Activated T-cell treated with anti-CD3 and anti-CD28 coated beads, Interleukin-2, amount 50 U/mL, for 72 hours (primary cell): ENCODE data around the gene ACP3. TPM values are rescaled to one million over a fixed set of nuclear protein-coding genes. Genes with fewer than 3 reads are reported as not detected.
"Not testable (repeated sequence)": the region's sequence is repeated elsewhere in the genome, so short reads cannot be mapped to it uniquely, and the experiment has no call there.

Experiments
- ATAC-seq, 2 donors: fragments of 150-1000 bp; cut with Tn5 transposase; replicated peaks in 1 of 2; 2 replicates each; pipeline ENCODE4 v1.10.0; 2021; ENCODE audit warnings: moderate library complexity in 2 of 2, mild to moderate bottlenecking in 1 of 2
- DNase-seq, 2 donors: peaks; one replicate each; pipeline ENCODE4 v3.0.0; 2021 to 2022; ENCODE audit warnings: mixed read lengths in 1 of 2
- H3K27ac Mint-ChIP-seq: one replicate; pipeline ENCODE4 v1.8.0; 2022; ENCODE audit warnings: mild to moderate bottlenecking, moderate library complexity, mixed read lengths
- H3K27me3 Mint-ChIP-seq: one replicate; pipeline ENCODE4 v1.8.0; 2022; ENCODE audit warnings: low read depth, mixed read lengths
- H3K36me3 Mint-ChIP-seq, 2 donors: one replicate each; pipeline ENCODE4 v1.8.0; 2022; ENCODE audit warnings: mixed read lengths in 2 of 2, mild to moderate bottlenecking in 1 of 2; ENCODE audit not compliant: insufficient read depth in 2 of 2
- H3K4me1 Mint-ChIP-seq: one replicate; pipeline ENCODE4 v1.8.0; 2022; ENCODE audit warnings: low read depth, mixed read lengths
- H3K4me3 Mint-ChIP-seq, 2 donors: one replicate each; pipeline ENCODE4 v1.8.0; 2022; ENCODE audit warnings: mild to moderate bottlenecking in 2 of 2, mixed read lengths in 2 of 2, moderate library complexity in 2 of 2
- H3K9me3 Mint-ChIP-seq, 2 donors: one replicate each; pipeline ENCODE4 v1.8.0; 2022; ENCODE audit warnings: mixed read lengths in 2 of 2
- total RNA-seq, 2 donors: library from RNA; stranded (reverse); gene quantifications; one replicate each; pipeline ENCODE4 v1.2.3, GENCODE V29; 2022

Gene ACP3
- total RNA-seq, 2 donors from 2014 or later = not detected

DNA sequence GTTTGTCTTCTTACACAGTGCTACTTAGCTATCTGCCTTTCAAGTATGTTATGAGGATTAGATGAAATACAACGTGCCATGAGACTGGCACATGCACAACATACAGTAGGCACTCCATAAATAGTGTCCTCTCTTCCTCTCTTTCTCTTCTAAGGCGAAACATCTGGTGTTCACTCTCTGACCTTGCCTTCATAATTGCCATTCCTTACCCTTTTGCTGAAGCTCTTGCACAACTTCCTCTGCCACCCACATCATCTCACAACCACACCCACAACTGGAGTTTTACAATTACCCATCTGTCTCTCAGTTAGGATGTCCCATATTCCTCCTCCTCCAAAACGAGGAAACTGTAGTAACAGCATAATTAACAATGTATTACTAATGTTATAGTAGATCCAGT is 26.4 kb upstream of the ACP3 start:
- Mint-ChIP-seq H3K27ac (no peak overlapping the region), H3K9me3 (peaks cover 0 to 6% of the 10 kb centered on the region in 2 donors), H3K4me3 (no peak overlapping the region), H3K4me1 (no peaks in the 10 kb centered on the region), H3K36me3 (peaks cover 0 to 3% of the 10 kb centered on the region in 2 donors), H3K27me3 (peaks cover 18% of the 10 kb centered on the region)
- no peak for ATAC-seq
- DNase-seq = no peak

DNA sequence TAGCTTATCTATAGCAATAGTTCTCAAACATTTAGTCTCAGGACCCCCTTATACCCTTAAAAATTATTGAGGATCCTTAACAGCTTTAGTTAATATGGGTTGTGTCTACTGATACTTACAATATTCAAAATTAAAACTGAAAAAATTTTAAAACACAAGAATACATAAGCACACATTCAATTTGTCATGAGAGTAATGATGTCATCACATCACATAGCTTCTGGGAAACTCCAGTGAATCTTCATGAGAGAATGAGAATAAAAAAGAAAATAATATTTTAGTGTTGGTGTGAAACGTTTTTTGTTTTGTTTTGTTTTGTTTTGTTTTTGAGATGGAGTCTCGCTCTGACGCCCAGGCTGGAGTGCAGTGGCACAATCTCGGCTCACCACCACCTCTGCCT is 25.2 kb upstream of the ACP3 start:
- Mint-ChIP-seq H3K4me3 (no peak overlapping the region), H3K9me3 (peaks cover 0 to 8% of the 10 kb centered on the region in 2 donors), H3K27me3 (peaks cover 18% of the 10 kb centered on the region), H3K4me1 (no peaks in the 10 kb centered on the region), H3K36me3 (peaks cover 2 to 3% of the 10 kb centered on the region in 2 donors), H3K27ac (no peak overlapping the region)
- ATAC-seq (no peak), DNase-seq (no peak)

DNA sequence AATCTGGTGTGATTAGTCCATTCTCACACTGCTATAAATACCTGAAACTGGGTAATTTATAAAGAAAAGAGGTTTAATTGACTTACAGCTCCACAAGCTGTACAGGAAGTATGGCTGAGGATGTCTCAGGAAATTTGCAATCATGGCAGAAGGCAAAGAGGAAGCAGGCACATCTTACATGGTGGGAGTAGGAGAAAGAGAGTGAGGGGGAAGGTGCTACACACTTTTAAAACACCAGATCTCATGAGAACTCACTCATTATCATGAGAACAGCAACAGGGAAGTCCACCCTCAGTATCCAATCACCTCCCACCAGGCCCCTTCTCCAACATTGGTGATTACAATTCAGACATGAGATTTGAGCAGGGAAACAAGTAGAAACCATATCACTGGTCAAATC is 24.0 kb upstream of the ACP3 start:
- DNase-seq (no peak), ATAC-seq (no peak)
- peaks cover 0 to 6% of the 10 kb centered on the region in 2 donors for H3K9me3 Mint-ChIP-seq
- peaks cover 0 to 2% of the 10 kb centered on the region in 2 donors for H3K36me3 Mint-ChIP-seq
- no peak overlapping the region for H3K27ac Mint-ChIP-seq
- H3K4me3 Mint-ChIP-seq = no peak overlapping the region
- H3K27me3 Mint-ChIP-seq = peaks cover 6% of the 10 kb centered on the region
- H3K4me1 Mint-ChIP-seq = no peaks in the 10 kb centered on the region

DNA sequence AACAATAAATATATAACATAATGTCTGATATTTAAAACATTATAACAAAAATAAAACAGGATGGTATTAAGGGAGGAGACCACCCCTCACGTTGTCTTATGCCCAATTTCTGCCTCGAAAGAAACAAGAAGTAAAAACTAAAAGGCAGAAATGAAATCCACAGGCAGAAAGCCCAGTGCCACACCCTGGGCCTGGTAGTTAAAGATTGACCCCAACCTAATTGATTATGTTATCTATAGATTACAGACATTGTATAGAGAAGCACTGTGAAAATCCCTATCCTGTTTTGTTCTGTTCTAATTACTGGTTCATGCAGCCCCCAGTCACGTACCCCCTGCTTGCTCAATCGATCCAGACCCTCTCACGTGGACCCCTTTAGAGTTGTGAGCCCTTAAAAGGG is 22.3 kb upstream of the ACP3 start:
- peaks cover 0 to 6% of the 10 kb centered on the region in 2 donors for H3K9me3 Mint-ChIP-seq
- ATAC-seq = no peak
- no peaks in the 10 kb centered on the region for H3K27me3 Mint-ChIP-seq
- no peaks in the 10 kb centered on the region for H3K4me1 Mint-ChIP-seq
- H3K27ac Mint-ChIP-seq = no peak overlapping the region
- no peak overlapping the region for H3K4me3 Mint-ChIP-seq
- peaks cover 0 to 2% of the 10 kb centered on the region in 2 donors for H3K36me3 Mint-ChIP-seq
- DNase-seq = no peak

DNA sequence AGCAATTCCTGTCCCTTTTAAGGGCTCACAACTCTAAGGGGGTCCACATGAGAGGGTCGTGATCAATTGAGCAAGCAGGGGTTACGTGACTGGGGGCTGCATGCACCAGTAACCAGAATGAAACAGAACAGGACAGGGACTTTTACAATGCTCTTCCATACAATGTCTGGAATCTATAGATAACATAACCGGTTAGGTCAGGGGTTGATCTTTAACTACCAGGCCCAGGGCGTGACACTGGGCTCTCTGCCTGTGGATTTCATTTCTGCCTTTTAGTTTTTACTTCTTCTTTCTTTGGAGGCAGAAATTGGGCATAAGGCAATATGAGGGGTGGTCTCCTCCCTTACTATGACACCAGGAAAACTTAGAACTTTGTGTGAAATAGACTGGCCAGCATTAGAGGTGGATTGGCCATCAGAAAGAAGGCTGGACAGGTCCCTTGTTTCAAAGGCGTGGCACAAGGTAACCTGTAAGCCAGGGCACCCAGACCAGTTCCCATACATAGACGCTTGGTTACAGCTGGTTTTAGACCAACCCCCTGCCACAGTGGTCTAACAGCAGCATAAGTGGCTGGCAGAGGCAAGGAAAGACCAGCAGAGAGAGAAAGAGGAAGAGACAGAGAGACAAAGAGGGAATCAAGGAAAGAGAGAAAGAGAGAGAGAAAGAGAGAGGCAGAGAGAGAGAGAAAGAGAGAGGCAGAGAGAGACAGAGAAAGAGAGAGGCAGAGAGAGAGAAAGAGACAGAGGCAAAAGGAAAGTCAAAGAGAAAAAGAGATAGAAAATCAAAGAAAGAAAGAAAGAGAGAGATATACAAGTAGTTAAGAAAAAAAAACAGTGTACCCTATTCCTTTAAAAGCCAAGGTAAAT is 13.6 kb upstream of the ACP3 start:
- ATAC-seq, H3K27ac Mint-ChIP-seq, H3K4me1 Mint-ChIP-seq: not testable (repeated sequence)

DNA sequence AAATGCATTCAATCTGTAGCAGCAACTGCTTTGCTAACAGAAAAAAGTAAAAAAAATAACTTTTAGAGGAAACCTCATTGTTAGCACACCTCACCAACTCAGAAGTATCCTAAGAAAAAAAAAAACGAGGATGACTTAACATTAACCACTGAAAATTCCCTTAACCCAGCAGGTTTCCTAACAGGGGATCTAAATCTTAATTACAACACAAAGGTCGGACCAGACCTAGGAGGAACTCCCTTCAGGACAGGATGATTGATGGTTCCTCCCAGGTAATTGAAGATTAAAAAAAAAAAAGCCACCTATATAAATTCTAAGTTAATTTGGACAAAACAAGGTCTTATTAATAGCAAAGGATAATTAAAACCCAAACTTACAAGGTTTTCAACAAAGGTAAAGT is 12.9 kb upstream of the ACP3 start:
- not testable (repeated sequence) for H3K9me3 Mint-ChIP-seq, H3K27ac Mint-ChIP-seq, H3K27me3 Mint-ChIP-seq, H3K4me1 Mint-ChIP-seq, H3K36me3 Mint-ChIP-seq, DNase-seq, ATAC-seq, H3K4me3 Mint-ChIP-seq

More for the DNA sequence above, 13.6 kb upstream of the ACP3 start:
- H3K4me3 Mint-ChIP-seq, H3K9me3 Mint-ChIP-seq, H3K36me3 Mint-ChIP-seq, DNase-seq, H3K27me3 Mint-ChIP-seq: not testable (repeated sequence)

DNA sequence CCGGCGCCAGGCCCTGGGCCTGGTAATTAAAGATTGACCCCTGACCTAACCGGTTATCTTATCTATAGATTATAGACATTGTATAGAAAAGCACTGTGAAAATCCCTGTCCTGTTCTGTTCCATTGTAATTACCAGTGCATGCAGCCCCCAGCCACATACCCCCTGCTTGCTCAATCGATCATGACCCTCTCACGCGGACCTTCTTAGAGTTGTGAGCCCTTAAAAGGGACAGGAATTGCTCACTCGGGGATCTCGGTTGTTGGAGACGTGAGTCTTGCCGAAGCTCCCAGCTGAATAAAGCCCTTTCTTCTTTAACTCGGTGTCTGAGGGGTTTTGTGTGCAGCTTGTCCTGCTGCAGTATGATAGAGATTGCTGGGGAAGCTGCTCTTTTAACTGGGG is 7.2 kb upstream of the ACP3 start:
- not testable (repeated sequence) for H3K27ac Mint-ChIP-seq, H3K4me1 Mint-ChIP-seq, H3K9me3 Mint-ChIP-seq, H3K36me3 Mint-ChIP-seq, ATAC-seq, H3K27me3 Mint-ChIP-seq, DNase-seq, H3K4me3 Mint-ChIP-seq

DNA sequence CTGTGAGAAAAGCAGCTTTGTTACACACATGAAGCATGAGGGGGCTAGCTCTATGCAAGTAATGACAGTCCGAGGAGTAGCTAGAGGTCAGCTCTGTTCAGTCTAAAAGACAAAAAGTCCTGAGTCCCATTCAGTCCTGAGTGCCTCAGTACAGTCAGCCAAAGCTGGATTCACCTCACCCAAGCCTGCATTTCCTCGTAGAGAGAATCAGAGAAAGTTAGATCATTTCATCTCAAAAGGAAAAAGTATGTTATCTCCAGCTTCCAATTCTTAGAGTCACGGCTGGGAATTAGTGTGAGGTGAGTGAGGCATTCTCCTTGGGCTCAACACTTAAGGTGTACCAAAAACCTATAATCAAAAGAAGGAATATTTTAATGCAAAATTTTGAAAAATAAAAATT is 5.9 kb upstream of the ACP3 start:
- H3K27ac Mint-ChIP-seq = no peak overlapping the region
- H3K36me3 Mint-ChIP-seq = no peaks in the 10 kb centered on the region
- peaks cover 0 to 3% of the 10 kb centered on the region in 2 donors for H3K9me3 Mint-ChIP-seq
- no peaks in the 10 kb centered on the region for H3K4me1 Mint-ChIP-seq
- H3K27me3 Mint-ChIP-seq = no peaks in the 10 kb centered on the region
- ATAC-seq = no peak
- DNase-seq = no peak
- H3K4me3 Mint-ChIP-seq = no peak overlapping the region

DNA sequence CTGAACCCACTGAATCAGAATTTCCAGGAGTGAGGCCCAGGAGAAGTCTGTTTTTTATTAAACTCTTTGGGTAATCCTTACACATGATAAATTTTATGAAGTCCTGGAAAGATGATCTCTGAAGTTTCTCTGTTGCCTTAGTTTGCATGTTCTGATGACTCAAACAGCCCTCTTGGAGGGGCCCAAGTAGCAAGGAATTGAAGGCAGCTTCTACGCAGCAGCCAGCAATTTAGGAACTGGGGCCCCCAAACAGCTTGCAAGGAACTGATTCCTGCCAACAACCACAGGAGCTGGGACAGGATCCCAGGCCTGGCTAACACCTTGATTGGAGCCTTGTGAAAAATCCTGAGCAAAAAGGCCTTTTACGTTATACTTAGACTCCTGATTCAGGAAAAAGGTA is 5.4 kb upstream of the ACP3 start:
- H3K27ac Mint-ChIP-seq = no peak overlapping the region
- no peaks in the 10 kb centered on the region for H3K4me1 Mint-ChIP-seq
- peaks cover 0 to 3% of the 10 kb centered on the region in 2 donors for H3K9me3 Mint-ChIP-seq
- H3K36me3 Mint-ChIP-seq = no peaks in the 10 kb centered on the region
- no peak overlapping the region for H3K4me3 Mint-ChIP-seq
- ATAC-seq (no peak), DNase-seq (no peak)
- H3K27me3 Mint-ChIP-seq = no peaks in the 10 kb centered on the region

DNA sequence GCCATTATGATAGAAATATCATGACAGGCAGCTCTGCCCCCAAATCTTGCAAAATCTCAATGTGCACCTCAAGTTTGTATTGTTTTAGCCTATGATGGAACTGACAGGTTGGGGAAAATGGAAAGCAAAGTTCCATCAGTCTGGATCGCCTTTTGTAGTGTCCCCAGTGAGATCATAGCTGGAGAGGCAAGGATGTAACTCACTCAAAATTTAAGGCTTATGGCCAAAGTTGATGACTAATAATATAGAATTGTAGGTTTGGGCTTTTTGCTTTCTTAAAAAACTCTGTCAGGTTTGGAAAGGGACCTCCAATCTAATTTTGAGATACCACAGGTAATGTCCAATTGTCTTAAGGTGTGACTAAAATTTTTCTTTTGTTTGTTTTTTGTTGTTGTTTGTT is 1.4 kb upstream of the ACP3 start:
- no peaks in the 10 kb centered on the region for H3K4me1 Mint-ChIP-seq
- peaks cover 0 to 3% of the 10 kb centered on the region in 2 donors for H3K9me3 Mint-ChIP-seq
- ATAC-seq (no peak), DNase-seq (no peak)
- H3K4me3 Mint-ChIP-seq = no peak overlapping the region
- peaks cover 6% of the 10 kb centered on the region for H3K27me3 Mint-ChIP-seq
- H3K36me3 Mint-ChIP-seq = no peaks in the 10 kb centered on the region
- H3K27ac Mint-ChIP-seq = no peak overlapping the region

DNA sequence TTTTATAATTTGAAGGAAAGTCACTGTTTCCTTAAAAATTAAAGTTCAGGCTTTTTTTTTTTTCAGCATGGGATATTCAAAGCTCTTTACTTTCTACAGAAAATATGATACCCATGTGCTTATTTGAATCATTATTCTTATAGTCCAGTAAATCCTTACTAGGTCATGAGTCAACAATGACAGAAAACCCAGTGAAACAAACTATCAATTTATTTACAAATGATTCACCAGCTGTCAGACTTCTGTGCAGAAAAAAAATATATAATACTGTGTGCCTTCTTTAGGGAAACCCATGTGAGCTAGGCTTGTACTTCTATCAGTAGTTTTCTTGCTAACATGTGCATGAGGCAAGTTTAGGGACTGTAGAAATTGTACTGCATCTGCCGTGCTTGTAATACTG is 1.2 kb downstream of the ACP3 start:
- no peaks in the 10 kb centered on the region for H3K36me3 Mint-ChIP-seq

DNA sequence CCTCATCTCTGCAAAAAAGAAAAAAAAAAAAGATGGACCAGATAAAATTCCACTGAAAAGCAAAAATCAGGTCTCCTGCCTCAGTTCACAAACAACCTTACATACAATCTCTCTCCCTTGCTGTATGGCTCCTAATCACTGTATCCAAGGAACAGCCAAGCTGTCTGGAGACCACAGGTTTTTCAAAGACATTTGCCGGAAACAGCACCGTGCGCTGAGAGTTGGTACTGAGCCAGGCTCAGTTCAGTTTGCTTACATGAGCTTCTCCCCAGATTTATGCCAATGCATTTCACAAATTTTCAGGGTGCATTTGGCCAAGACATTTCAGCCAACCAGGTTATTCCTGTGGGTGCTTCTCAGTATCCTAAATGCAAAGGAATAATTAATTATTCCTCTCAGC is 4.1 kb downstream of the ACP3 start:
- no peak for ATAC-seq

More for the DNA sequence above, 1.2 kb downstream of the ACP3 start:
- DNase-seq (no peak), ATAC-seq (no peak)
- no peaks in the 10 kb centered on the region for H3K4me1 Mint-ChIP-seq
- H3K4me3 Mint-ChIP-seq = no peak overlapping the region
- H3K9me3 Mint-ChIP-seq = peaks cover 0 to 3% of the 10 kb centered on the region in 2 donors
- H3K27ac Mint-ChIP-seq = no peak overlapping the region
- peaks cover 14% of the 10 kb centered on the region for H3K27me3 Mint-ChIP-seq

DNA sequence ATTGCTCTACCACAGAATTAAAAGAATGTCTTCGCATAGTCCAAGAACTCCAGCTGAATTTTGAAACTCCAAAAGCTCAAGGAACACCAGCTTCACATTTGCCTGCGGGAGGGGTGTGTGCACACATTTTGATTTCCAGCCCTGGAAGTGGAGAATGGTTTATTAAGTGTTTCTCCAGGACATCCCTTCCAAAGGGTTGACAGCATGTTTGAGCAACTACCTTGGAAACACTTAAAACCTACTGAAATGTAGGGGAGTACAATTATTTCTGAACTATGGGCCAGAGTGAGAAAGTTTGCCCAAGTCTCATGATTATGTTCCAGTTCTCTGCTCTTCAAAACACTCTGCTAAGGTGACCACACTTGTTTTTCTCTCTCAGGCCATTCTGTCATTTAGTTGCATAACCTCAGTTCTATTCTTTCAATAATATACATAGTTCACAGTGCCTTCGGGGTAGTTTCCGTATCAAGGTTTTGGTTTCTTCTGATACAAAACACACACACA is 7.9 kb downstream of the ACP3 start:
- H3K27me3 Mint-ChIP-seq = peaks cover 36% of the 10 kb centered on the region
- ATAC-seq (no peak), DNase-seq (no peak)
- H3K4me3 Mint-ChIP-seq = no peak overlapping the region
- H3K27ac Mint-ChIP-seq = no peak overlapping the region
- H3K36me3 Mint-ChIP-seq = no peaks in the 10 kb centered on the region
- no peaks in the 10 kb centered on the region for H3K4me1 Mint-ChIP-seq
- H3K9me3 Mint-ChIP-seq = no peaks in the 10 kb centered on the region

More for the DNA sequence above, 4.1 kb downstream of the ACP3 start:
- Mint-ChIP-seq H3K4me3 (no peak overlapping the region), H3K27me3 (peaks cover 31% of the 10 kb centered on the region), H3K36me3 (no peaks in the 10 kb centered on the region), H3K4me1 (no peaks in the 10 kb centered on the region), H3K27ac (no peak overlapping the region), H3K9me3 (no peaks in the 10 kb centered on the region)
- DNase-seq = no peak

DNA sequence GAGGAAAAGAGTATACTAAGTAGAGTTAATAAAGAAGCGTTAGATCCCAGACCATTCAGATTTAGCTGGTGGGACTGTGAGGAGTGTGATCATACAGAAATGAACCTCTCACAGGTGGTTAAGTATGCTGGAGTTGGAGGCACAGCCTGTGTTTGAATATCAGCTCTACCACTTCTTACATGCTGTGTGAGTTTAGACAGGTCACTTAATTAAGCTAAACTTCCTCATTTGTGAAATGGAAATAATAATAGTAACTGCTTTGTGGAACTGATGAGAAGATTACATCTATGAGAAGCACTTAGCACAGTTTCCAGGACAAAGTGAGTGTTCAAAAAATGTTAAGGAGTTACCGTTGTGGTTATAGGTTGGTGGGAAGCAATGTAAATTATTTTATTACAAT is 8.4 kb downstream of the ACP3 start:
- H3K4me1 Mint-ChIP-seq = no peaks in the 10 kb centered on the region
- no peak overlapping the region for H3K4me3 Mint-ChIP-seq
- no peak overlapping the region for H3K27ac Mint-ChIP-seq
- H3K9me3 Mint-ChIP-seq = no peaks in the 10 kb centered on the region
- H3K36me3 Mint-ChIP-seq = no peaks in the 10 kb centered on the region
- DNase-seq (no peak), ATAC-seq (no peak)
- peaks cover 31% of the 10 kb centered on the region for H3K27me3 Mint-ChIP-seq
